DND-41 (cell line): ENCODE data around the gene AP1S3.
"Not testable (repeated sequence)": the region's sequence is repeated elsewhere in the genome, so short reads cannot be mapped to it uniquely, and the experiment has no call there.

Experiments used
- ATAC-seq: fragments of 200-7000 bp; cut with Tn5 transposase; 3 replicates; pipeline ENCODE4 v1.9.1; 2021; ENCODE audit warnings: low read depth; ENCODE audit not compliant: insufficient read depth
- DNase-seq: peaks from one replicate; pipeline ENCODE4 v3.0.0-alpha.2; 2020
- H2AFZ ChIP-seq: 2 replicates; pipeline ENCODE4 v1.6.0; 2012; ENCODE audit warnings: low read depth, low read length
- H3K27ac ChIP-seq: 2 replicates; pipeline ENCODE4 v1.5.1; 2012; ENCODE audit warnings: low read length, inconsistent platforms
- H3K27me3 ChIP-seq: fragments of 200-600 bp; sonication (generic); 2 replicates; pipeline ENCODE4 v1.6.0; 2012; ENCODE audit warnings: low read length, mild to moderate bottlenecking, inconsistent platforms; ENCODE audit not compliant: insufficient read depth, poor library complexity
- H3K36me3 ChIP-seq: 2 replicates; pipeline ENCODE4 v1.5.1; 2012; ENCODE audit warnings: low read length, inconsistent platforms; ENCODE audit not compliant: insufficient read depth
- H3K4me1 ChIP-seq: 2 replicates; pipeline ENCODE4 v1.5.1; 2012; ENCODE audit warnings: mild to moderate bottlenecking, low read length; ENCODE audit not compliant: insufficient read depth
- H3K4me2 ChIP-seq: 2 replicates; pipeline ENCODE4 v1.6.0; 2012; ENCODE audit warnings: mild to moderate bottlenecking, moderate library complexity, low read length, inconsistent platforms; ENCODE audit not compliant: insufficient read depth
- H3K4me3 ChIP-seq, 2 experiments: fragments of 200-600 bp in 1 of 2; shearing (Covaris generic) in 1 of 2; 2 replicates each; pipeline ENCODE4 v1.5.1; 2012 to 2016; ENCODE audit warnings: inconsistent platforms in 2 of 2, low read length in 2 of 2, mild to moderate bottlenecking in 2 of 2, low read depth in 1 of 2, moderate library complexity in 1 of 2
- H3K79me2 ChIP-seq: 2 replicates; pipeline ENCODE4 v1.6.0; 2012; ENCODE audit warnings: low read length, inconsistent platforms; ENCODE audit not compliant: insufficient read depth
- H3K9ac ChIP-seq: 2 replicates; pipeline ENCODE4 v1.6.0; 2012; ENCODE audit warnings: low read depth, mild to moderate bottlenecking, inconsistent platforms, low read length, moderate library complexity
- H3K9me3 ChIP-seq: 2 replicates; pipeline ENCODE4 v1.5.1; 2012; ENCODE audit warnings: low read length, moderate library complexity, mild to moderate bottlenecking, inconsistent platforms; ENCODE audit not compliant: insufficient read depth, severe bottlenecking
- H4K20me1 ChIP-seq: 2 replicates; pipeline ENCODE4 v1.6.0; 2012; ENCODE audit warnings: low read length; ENCODE audit not compliant: insufficient read depth
- EZH2 ChIP-seq: IDR thresholded peaks from 3 replicates; pipeline ENCODE4 v1.6.1; 2012; ENCODE audit warnings: borderline replicate concordance, low read depth, mild to moderate bottlenecking, moderate library complexity, low read length, inconsistent platforms; ENCODE audit not compliant: severe bottlenecking
- TF ChIP-seq, protein P1 (sequence below): IDR thresholded peaks from 2 replicates; pipeline ENCODE4 v1.5.1; 2012; ENCODE audit warnings: borderline replicate concordance, low read length, moderate library complexity, mild to moderate bottlenecking; ENCODE audit not compliant: poor library complexity, severe bottlenecking; ENCODE audit errors: extremely low read depth

The AP1S3 gene

DNA sequence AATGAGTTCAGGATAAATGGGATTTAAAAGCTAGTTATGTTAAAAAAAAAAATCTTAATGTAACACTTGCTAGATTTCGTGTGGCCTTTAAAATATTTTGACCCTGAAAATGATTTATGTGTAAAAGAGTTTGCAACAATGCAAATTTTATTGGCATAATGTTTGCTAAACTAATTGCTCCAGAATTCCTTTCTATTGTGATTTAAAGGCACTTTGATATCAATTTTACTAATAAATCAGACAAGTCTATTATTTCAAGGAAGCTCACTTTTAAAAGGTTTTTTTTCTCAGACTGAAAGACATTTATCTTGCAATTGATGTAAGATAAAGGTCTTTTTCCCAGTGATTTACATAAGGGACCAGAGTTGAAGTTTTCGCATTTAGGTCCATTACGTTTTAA lies 17.5 kb downstream of the AP1S3 start:
- no peak overlapping the region for H2AFZ ChIP-seq
- ATAC-seq: no peak
- no peaks in the 10 kb centered on the region for H3K79me2 ChIP-seq
- no peaks in the 10 kb centered on the region for H3K9me3 ChIP-seq
- no peak overlapping the region for H3K27ac ChIP-seq
- no peak for TF ChIP-seq EZH2
- TF ChIP-seq, protein P1, sequence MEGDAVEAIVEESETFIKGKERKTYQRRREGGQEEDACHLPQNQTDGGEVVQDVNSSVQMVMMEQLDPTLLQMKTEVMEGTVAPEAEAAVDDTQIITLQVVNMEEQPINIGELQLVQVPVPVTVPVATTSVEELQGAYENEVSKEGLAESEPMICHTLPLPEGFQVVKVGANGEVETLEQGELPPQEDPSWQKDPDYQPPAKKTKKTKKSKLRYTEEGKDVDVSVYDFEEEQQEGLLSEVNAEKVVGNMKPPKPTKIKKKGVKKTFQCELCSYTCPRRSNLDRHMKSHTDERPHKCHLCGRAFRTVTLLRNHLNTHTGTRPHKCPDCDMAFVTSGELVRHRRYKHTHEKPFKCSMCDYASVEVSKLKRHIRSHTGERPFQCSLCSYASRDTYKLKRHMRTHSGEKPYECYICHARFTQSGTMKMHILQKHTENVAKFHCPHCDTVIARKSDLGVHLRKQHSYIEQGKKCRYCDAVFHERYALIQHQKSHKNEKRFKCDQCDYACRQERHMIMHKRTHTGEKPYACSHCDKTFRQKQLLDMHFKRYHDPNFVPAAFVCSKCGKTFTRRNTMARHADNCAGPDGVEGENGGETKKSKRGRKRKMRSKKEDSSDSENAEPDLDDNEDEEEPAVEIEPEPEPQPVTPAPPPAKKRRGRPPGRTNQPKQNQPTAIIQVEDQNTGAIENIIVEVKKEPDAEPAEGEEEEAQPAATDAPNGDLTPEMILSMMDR: no peak
- no peaks in the 10 kb centered on the region for H3K36me3 ChIP-seq
- no peak for DNase-seq
- H3K9ac ChIP-seq: no peak overlapping the region
- H3K27me3 ChIP-seq: no peaks in the 10 kb centered on the region
- no peak overlapping the region for H3K4me3 ChIP-seq
- no peaks in the 10 kb centered on the region for H4K20me1 ChIP-seq
- H3K4me2 ChIP-seq: no peak overlapping the region
- H3K4me1 ChIP-seq: no peaks in the 10 kb centered on the region

DNA sequence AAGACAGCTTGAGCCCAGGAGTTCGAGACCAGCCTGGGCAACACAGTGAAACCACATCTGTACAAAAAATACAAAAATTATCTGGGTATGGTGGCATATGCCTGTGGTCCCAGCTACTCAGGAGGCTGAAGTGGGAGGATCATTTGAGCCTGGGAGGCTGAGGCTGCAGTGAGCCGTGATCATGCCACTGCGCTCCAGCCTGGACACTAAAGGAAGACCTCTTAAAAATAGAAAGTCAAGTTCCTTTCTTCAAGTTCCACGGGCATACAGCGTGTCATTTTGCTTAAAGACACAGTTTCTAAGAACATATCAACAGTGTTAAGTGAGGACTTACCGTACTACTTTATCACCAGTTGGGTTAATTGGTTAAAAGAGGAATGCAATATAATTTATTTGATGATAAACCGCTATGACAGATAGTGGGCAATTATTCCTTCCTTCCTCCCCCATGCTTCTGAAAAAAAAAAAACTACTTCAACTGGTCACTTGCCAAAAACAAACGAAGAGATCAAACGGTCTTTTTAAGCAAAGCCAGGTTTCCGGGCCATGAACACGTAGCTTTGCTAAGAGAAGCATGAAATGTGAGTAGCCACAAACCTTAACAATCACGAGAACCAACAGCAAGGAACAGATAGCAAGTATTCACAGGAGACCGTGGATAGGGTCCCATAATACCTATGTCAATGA lies 21.4 kb downstream of the AP1S3 start:
- H4K20me1 ChIP-seq: no peaks in the 10 kb centered on the region
- no peak overlapping the region for H3K27ac ChIP-seq
- no peaks in the 10 kb centered on the region for H3K9me3 ChIP-seq
- no peaks in the 10 kb centered on the region for H3K4me1 ChIP-seq
- H3K79me2 ChIP-seq: no peaks in the 10 kb centered on the region
- no peak overlapping the region for H3K9ac ChIP-seq
- DNase-seq (no peak), ATAC-seq (no peak)
- H3K36me3 ChIP-seq: no peaks in the 10 kb centered on the region
- no peaks in the 10 kb centered on the region for H3K27me3 ChIP-seq
- TF ChIP-seq EZH2: no peak
- TF ChIP-seq, protein P1: no peak
- no peak overlapping the region for H2AFZ ChIP-seq
- no peak overlapping the region for H3K4me2 ChIP-seq
- no peak overlapping the region for H3K4me3 ChIP-seq

DNA sequence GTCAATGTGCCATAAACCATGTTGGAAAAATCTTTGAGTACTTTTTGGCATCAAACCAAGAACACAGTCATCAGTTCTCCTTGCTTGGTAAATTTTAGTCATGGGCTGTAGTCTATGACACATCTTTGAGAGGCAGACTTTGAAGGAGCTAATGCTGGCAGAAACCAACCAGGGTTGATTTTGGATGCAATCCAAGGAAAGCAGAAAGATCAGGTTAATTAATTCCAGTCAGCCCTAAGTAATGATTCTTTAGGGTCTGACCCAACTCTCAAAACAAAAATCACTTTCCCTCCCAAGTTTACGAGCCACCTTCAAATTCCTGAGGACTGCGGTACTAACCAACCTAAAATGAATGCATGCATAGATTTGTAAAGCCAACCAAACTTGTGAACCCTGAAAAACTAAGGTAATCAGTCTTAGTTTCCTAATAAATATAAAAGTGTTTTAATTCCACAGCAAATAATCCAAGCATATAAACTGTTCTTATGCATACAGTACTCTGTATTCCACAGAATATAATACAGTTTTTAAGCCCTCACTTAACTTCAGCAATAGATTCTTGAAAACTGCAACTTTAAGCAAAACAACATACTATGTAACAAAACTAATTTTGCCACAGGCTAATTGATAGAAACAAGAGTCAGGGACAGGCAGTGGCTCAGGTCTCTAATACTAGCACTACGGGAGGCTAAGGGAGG lies 22.0 kb downstream of the AP1S3 start:
- Histone ChIP-seq H3K36me3 (no peaks in the 10 kb centered on the region), H3K79me2 (no peaks in the 10 kb centered on the region), H3K9me3 (no peaks in the 10 kb centered on the region), H2AFZ (no peak overlapping the region), H3K4me2 (no peak overlapping the region), H4K20me1 (no peaks in the 10 kb centered on the region), H3K27me3 (no peaks in the 10 kb centered on the region), H3K9ac (no peak overlapping the region), H3K4me3 (no peak overlapping the region), H3K4me1 (no peaks in the 10 kb centered on the region), H3K27ac (no peak overlapping the region)
- TF ChIP-seq, protein P1: no peak
- TF ChIP-seq EZH2: no peak
- DNase-seq (no peak), ATAC-seq (no peak)

DNA sequence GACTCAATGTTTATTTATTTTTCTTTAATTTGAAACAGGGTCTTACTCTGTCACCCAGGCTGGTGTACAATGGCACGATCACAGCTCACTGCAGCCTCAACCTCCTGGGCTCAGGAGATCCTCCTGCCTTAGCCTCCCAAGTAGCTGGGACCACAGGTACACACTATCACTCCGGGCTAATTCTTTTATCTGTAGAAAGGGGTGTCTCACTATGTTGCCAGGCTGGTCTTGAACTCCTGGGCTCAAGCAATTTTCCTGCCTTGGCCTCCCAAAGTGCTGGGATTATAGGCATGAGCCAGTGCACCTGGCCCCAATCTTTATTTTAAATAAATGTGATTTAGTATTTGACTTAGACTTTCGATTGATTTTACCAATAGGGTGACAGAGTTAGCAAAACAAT lies 22.6 kb downstream of the AP1S3 start:
- H3K4me1 ChIP-seq, H3K36me3 ChIP-seq, H3K4me2 ChIP-seq, ATAC-seq, H3K9me3 ChIP-seq, H3K9ac ChIP-seq, H4K20me1 ChIP-seq, H3K27ac ChIP-seq, H3K79me2 ChIP-seq, H3K27me3 ChIP-seq, DNase-seq, H3K4me3 ChIP-seq, H2AFZ ChIP-seq: not testable (repeated sequence)
